Heart left ventricle (tissue), 16 donors: ENCODE data around the gene FXR1. TPM values are rescaled to one million over a fixed set of nuclear protein-coding genes. Genes with fewer than 3 reads are reported as not detected.

Experiments used
- ATAC-seq, 4 donors: fragments of 200-7000 bp; cut with Tn5 transposase; one replicate each; pipeline ENCODE4 v1.9.1; 2020 to 2022; ENCODE audit warnings: moderate library complexity in 4 of 4, mild to moderate bottlenecking in 3 of 4, moderate number of reproducible peaks in 1 of 4
- DNase-seq, 5 donors: peaks; one replicate each; pipeline ENCODE4 v3.0.0-alpha.2; 2020
- H3K27ac ChIP-seq, 12 donors: fragments of 200-600 bp; sonication (generic) in 4 of 12; one replicate each; pipeline versions ENCODE4 v1.5.0 to v1.8.0; 2016 to 2022; ENCODE audit warnings: mild to moderate bottlenecking in 2 of 12
- H3K27me3 ChIP-seq, 9 donors: fragments of 200-600 bp; sonication (generic) in 2 of 9; one replicate each; pipeline versions ENCODE4 v1.5.1 to v1.8.0; 2016 to 2022; ENCODE audit warnings: mild to moderate bottlenecking in 3 of 9
- H3K36me3 ChIP-seq, 9 donors: fragments of 200-600 bp; sonication (generic) in 2 of 9; one replicate each; pipeline versions ENCODE4 v1.5.0 to v1.8.0; 2018 to 2022; ENCODE audit warnings: mild to moderate bottlenecking in 2 of 9
- H3K4me1 ChIP-seq, 12 donors: fragments of 200-600 bp; sonication (generic) in 4 of 12; one replicate each; pipeline versions ENCODE4 v1.5.0 to v1.8.0; 2016 to 2022; ENCODE audit warnings: mild to moderate bottlenecking in 3 of 12
- H3K4me3 ChIP-seq, 12 donors: fragments of 200-600 bp; sonication (generic) in 4 of 12; one replicate each; pipeline versions ENCODE4 v1.5.0 to v1.8.0; 2017 to 2022; ENCODE audit warnings: mild to moderate bottlenecking in 9 of 12, moderate library complexity in 4 of 12
- H3K9me3 ChIP-seq, 12 donors: fragments of 200-600 bp; sonication (generic) in 4 of 12; one replicate each; pipeline versions ENCODE4 v1.5.0 to v1.8.0; 2016 to 2022; ENCODE audit warnings: mild to moderate bottlenecking in 1 of 12
- CTCF ChIP-seq, 12 donors: fragments of 200-600 bp; sonication (generic) in 4 of 12; IDR thresholded peaks; one replicate each; pipeline versions ENCODE4 v1.5.0 to v1.8.0; 2018 to 2022; ENCODE audit warnings: antibody characterized with exemption in 12 of 12, mild to moderate bottlenecking in 5 of 12
- POLR2A ChIP-seq, 2 donors: fragments of 450-650 bp; IDR thresholded peaks; one replicate each; pipeline ENCODE4 v1.6.1; 2017; ENCODE audit warnings: antibody characterized with exemption in 2 of 2, mild to moderate bottlenecking in 2 of 2, moderate library complexity in 2 of 2
- WGBS, 4 donors: extraction: QIAGEN DNeasy Blood & Tissue Kit in 2 of 4; methylation state at CpG; one replicate each; pipeline versions ENCODE4 v1.1.5 to v1.1.7; 2013 to 2018; 5-methylcytosine and 5-hydroxymethylcytosine counted together
- intact Hi-C, 10 donors: fragments of 100-400 bp; cut with DNase I; formaldehyde crosslinking; loops; one replicate each; pipeline versions ENCODE4 v1.11.1 to v1.14.2; 2022
- polyA plus RNA-seq, 2 donors: library from polyadenylated mRNA; stranded (reverse); fragments of 200-250 nt; gene quantifications; one replicate each; pipeline ENCODE4 v1.2.3, GENCODE V29; 2013
- total RNA-seq, 9 donors: library from RNA; depleted of rRNA in 2 of 9; stranded (reverse); fragments of >200 nt in 2 of 9; fragmentation: NEBNext Ultra II Directional in 3 of 9; extraction: Animal tissue kit (Norgen Biotek cat#: 25700) in 3 of 9; gene quantifications; one replicate each; pipeline versions ENCODE4 v1.1.0 to v1.2.4, GENCODE V29; 2016 to 2023
- donor health status: ischemic (EF 13 %, LVEDD 7.1; RV severe dilation, severe dysfunction).
- donor health status: healthy with polysubstance abuse.
- donor health status: DM: no; HTN: yes; CAD: no.
- donor health status: DM: no; HTN: no; CAD: no.
- donor health status: ischemic (EF 25% LVEDD 6.9; RV normal size, moderate dysfunction).
- donor health status: ischemic (EF 25% LVEDD 5.7; RV mildly dilated, moderate dysfunction).
- donor health status: healthy.
- donor health status: DM: yes; HTN: yes; CAD: no.
- donor health status: ischemic (EF 35%, LVEDD 5.7; RV mildly dilated, moderate dysfunction).
- donor health status: nonischemic (EF 11% LVEDD 7.7; RV severe dilation, severe dysfunction).
- donor health status: DM: yes; HTN: yes; CAD: no.
- donor health status: PGD.
- donor health status: ischemic (EF 29% LVEDD 5.4; RV normal size, mild dysfunction).
- donor health status: nonischemic (EF 23%, LVEDD 6.1; RV moderate dilation, normal function).

The FXR1 gene
- total and polyA plus RNA-seq, 11 donors: 113 to 298 (median 212) TPM

- ATAC-seq (no peak), DNase-seq (no peak)
- no peak for TF ChIP-seq CTCF (IDR thresholded peaks at IDR 0.05)
- no peak for TF ChIP-seq POLR2A (IDR thresholded peaks at IDR 0.05)
- 51 to 62% (median 55%) methylated on average over 1 of the region's 1 CpG for WGBS, 4 donors
- Histone ChIP-seq H3K4me1 (no peaks in the 10 kb centered on the region), H3K27me3 (no peaks in the 10 kb centered on the region), H3K9me3 (no peaks in the 10 kb centered on the region), H3K4me3 (no peak overlapping the region), H3K27ac (no peak overlapping the region), H3K36me3 (no peaks in the 10 kb centered on the region)
- intact Hi-C loops: no loop called here
These were observed 96.3 kb downstream of the FXR1 start for GRCh38 chr3:181008796-181009195.

- ATAC-seq (no peak), DNase-seq (no peak)
- TF ChIP-seq POLR2A (IDR thresholded peaks at IDR 0.05): no peak
- TF ChIP-seq CTCF (IDR thresholded peaks at IDR 0.05): no peak
- H3K27ac ChIP-seq: no peak overlapping the region
- no peaks in the 10 kb centered on the region for H3K36me3 ChIP-seq
- intact Hi-C loops: no loop called here
- no peaks in the 10 kb centered on the region for H3K4me1 ChIP-seq
- no peak overlapping the region for H3K4me3 ChIP-seq
- H3K9me3 ChIP-seq: no peaks in the 10 kb centered on the region
- WGBS, 4 donors: 58 to 73% (median 70%) methylated on average over 5 of the region's 5 CpGs
- no peaks in the 10 kb centered on the region for H3K27me3 ChIP-seq
These were observed 96.8 kb downstream of the FXR1 start for GRCh38 chr3:181009225-181009624.

- intact Hi-C loops: no loop called here
- Histone ChIP-seq H3K4me1 (no peaks in the 10 kb centered on the region), H3K9me3 (peaks cover 0 to 3% (median 0%) of the 10 kb centered on the region in 12 donors), H3K36me3 (no peaks in the 10 kb centered on the region), H3K27me3 (no peaks in the 10 kb centered on the region), H3K27ac (no peak overlapping the region), H3K4me3 (no peak overlapping the region)
- ATAC-seq (no peak), DNase-seq (no peak)
- WGBS, 4 donors: 39 to 59% (median 52%) methylated on average over 2 of the region's 2 CpGs
- no peak for TF ChIP-seq POLR2A (IDR thresholded peaks at IDR 0.05)
- TF ChIP-seq CTCF (IDR thresholded peaks at IDR 0.05): no peak
These were observed 105.2 kb downstream of the FXR1 start for GRCh38 chr3:181017690-181018089.

- H3K4me3 ChIP-seq: no peak overlapping the region
- H3K27me3 ChIP-seq: no peaks in the 10 kb centered on the region
- no peak for TF ChIP-seq CTCF (IDR thresholded peaks at IDR 0.05)
- no peak for TF ChIP-seq POLR2A (IDR thresholded peaks at IDR 0.05)
- DNase-seq: no peak
- no peak overlapping the region for H3K27ac ChIP-seq
- intact Hi-C loops: no loop called here
- H3K36me3 ChIP-seq: no peaks in the 10 kb centered on the region
- H3K4me1 ChIP-seq: no peaks in the 10 kb centered on the region
- no peak for ATAC-seq
- peaks cover 0 to 39% (median 21%) of the 10 kb centered on the region in 12 donors for H3K9me3 ChIP-seq
These were observed 112.7 kb downstream of the FXR1 start for GRCh38 chr3:181025204-181025603.
